Kidney (tissue), 22 donors: Measurements from ENCODE around the gene HBB. TPM values are rescaled to one million over a fixed set of nuclear protein-coding genes. Genes with fewer than 3 reads are reported as not detected.

Experiments used
- DNase-seq, 5 donors: peaks; one replicate each; pipeline ENCODE4 v3.0.0-alpha.2; 2013 to 2020
- FAIRE-seq: peaks from 2 replicates; lab custom pipeline; 2012; peaks lifted over from hg19 to GRCh38; lab: Jason Lieb, UNC
- H3K27ac ChIP-seq, 2 donors: one replicate each; pipeline ENCODE4 v1.7.0; 2013; ENCODE audit warnings: low read depth in 2 of 2, low read length in 2 of 2, inconsistent platforms in 1 of 2
- H3K27me3 ChIP-seq: one replicate; pipeline ENCODE4 v1.7.1; 2013; ENCODE audit warnings: low read length, inconsistent platforms; ENCODE audit not compliant: control insufficient read depth, insufficient read depth
- H3K36me3 ChIP-seq, 3 donors: one replicate each; pipeline versions ENCODE4 v1.7.0 to v1.7.1; 2013; ENCODE audit warnings: low read length in 3 of 3, control low read depth in 1 of 3, inconsistent platforms in 1 of 3; ENCODE audit not compliant: insufficient read depth in 3 of 3, control insufficient read depth in 2 of 3
- H3K4me1 ChIP-seq, 3 donors: one replicate each; pipeline versions ENCODE4 v1.7.0 to v1.7.1; 2013; ENCODE audit warnings: low read length in 3 of 3, inconsistent platforms in 1 of 3, low read depth in 1 of 3; ENCODE audit not compliant: control insufficient read depth in 2 of 3, insufficient read depth in 2 of 3
- H3K4me3 ChIP-seq, 3 donors: one replicate each; pipeline versions ENCODE4 v1.7.0 to v1.8.1; 2013; ENCODE audit warnings: low read length in 3 of 3, control low read depth in 1 of 3, inconsistent platforms in 1 of 3
- H3K9ac ChIP-seq, 3 donors: one replicate each; pipeline versions ENCODE4 v1.7.0 to v1.7.1; 2013; ENCODE audit warnings: low read length in 3 of 3, control low read depth in 1 of 3, inconsistent platforms in 1 of 3
- H3K9me3 ChIP-seq, 3 donors: one replicate each; pipeline versions ENCODE4 v1.7.0 to v1.7.1; 2013; ENCODE audit warnings: low read length in 3 of 3, control low read depth in 1 of 3, inconsistent platforms in 1 of 3; ENCODE audit not compliant: control insufficient read depth in 2 of 3, insufficient read depth in 1 of 3
- intact Hi-C: fragments of 100-400 bp; cut with DNase I; formaldehyde crosslinking; loops from one replicate; pipeline ENCODE4 v1.11.1; 2022
- long read RNA-seq, 10 donors: library from polyadenylated mRNA in 1 of 10; unstranded in 1 of 10; transcript quantifications; one replicate each; pipeline ENCODE4 v2.0.0 and lab custom pipeline, GENCODE V29; 2021 to 2026
- polyA plus RNA-seq: library from polyadenylated mRNA; stranded (reverse); fragments of 350-450 nt; fragmentation: Illumina TruSeq; extraction: RNeasy Lipid Tissue Mini Kit (QIAGEN cat#74804); gene quantifications from one replicate; pipeline ENCODE4 v1.2.3, GENCODE V29; 2014; ENCODE audit warnings: low read depth, low replicate concordance; ENCODE audit not compliant: insufficient read depth
- total RNA-seq: library from RNA; stranded (reverse); fragmentation: NEBNext Ultra II Directional; extraction: Animal tissue kit (Norgen Biotek cat#: 25700); gene quantifications from one replicate; pipeline ENCODE4 v1.2.1, GENCODE V29; 2021
- TF ChIP-seq, protein P1 (sequence below): IDR thresholded peaks from 3 replicates; pipeline ENCODE4 v1.5.1; 2012; ENCODE audit warnings: mild to moderate bottlenecking, moderate library complexity, borderline replicate concordance; ENCODE audit not compliant: insufficient read depth; ENCODE audit errors: extremely low read depth
- donor health status: control.
- donor health status: control.
- donor health status: control.
- donor health status: control.
- donor health status: control.
- donor health status: DM: yes; HTN: yes; CAD: no.
- donor health status: Normal renal cell carcinoma (clear cell type).

The HBB gene
- total RNA-seq = 59.9 TPM
- 10.9 TPM for polyA plus RNA-seq
- long read RNA-seq, donor 1, transcript HBB-203 (2 exons, 319 nt) = minor isoform, 17 of 73 reads
- long read RNA-seq, donor 1, transcript HBB-201 (3 exons, 628 nt) = major isoform, 55 of 73 reads
- long read RNA-seq, donor 1, partial matches to known transcripts = 0 of 73 reads
- long read RNA-seq, donor 1, other reads (novel, unspliced or antisense) = 0 of 73 reads
- long read RNA-seq, donor 2, transcript HBB-203 (2 exons, 319 nt) = minor isoform, 6 of 69 reads
- long read RNA-seq, donor 2, transcript HBB-201 (3 exons, 628 nt) = major isoform, 58 of 69 reads
- long read RNA-seq, donor 2, partial matches to known transcripts = 0 of 69 reads
- long read RNA-seq, donor 2, other reads (novel, unspliced or antisense) = 5 of 69 reads
- long read RNA-seq, donor 3, transcript HBB-203 (2 exons, 319 nt) = minor isoform, 9 of 81 reads
- long read RNA-seq, donor 3, transcript HBB-201 (3 exons, 628 nt) = major isoform, 71 of 81 reads
- long read RNA-seq, donor 3, partial matches to known transcripts = 0 of 81 reads
- long read RNA-seq, donor 3, other reads (novel, unspliced or antisense) = 0 of 81 reads
- long read RNA-seq, donor 4, transcript HBB-203 (2 exons, 319 nt) = minor isoform, 9 of 46 reads
- long read RNA-seq, donor 4, transcript HBB-201 (3 exons, 628 nt) = major isoform, 35 of 46 reads
- long read RNA-seq, donor 4, partial matches to known transcripts = 0 of 46 reads
- long read RNA-seq, donor 4, other reads (novel, unspliced or antisense) = 0 of 46 reads
- long read RNA-seq, donor 5, transcript HBB-201 (3 exons, 628 nt) = major isoform, 7 of 7 reads
- long read RNA-seq, donor 5, partial matches to known transcripts = 0 of 7 reads
- long read RNA-seq, donor 5, other reads (novel, unspliced or antisense) = 0 of 7 reads
- long read RNA-seq, donor 6, transcript HBB-201 (3 exons, 628 nt) = major isoform, 184 of 235 reads
- long read RNA-seq, donor 6, transcript HBB-203 (2 exons, 319 nt) = minor isoform, 48 of 235 reads
- long read RNA-seq, donor 6, partial matches to known transcripts = 0 of 235 reads
- long read RNA-seq, donor 6, other reads (novel, unspliced or antisense) = 0 of 235 reads
- long read RNA-seq, donor 7, partial matches to known transcripts = 2 of 3 reads
- long read RNA-seq, donor 7, other reads (novel, unspliced or antisense) = 0 of 3 reads
- long read RNA-seq, donor 8, transcript HBB-203 (2 exons, 319 nt) = minor isoform, 9 of 87 reads
- long read RNA-seq, donor 8, transcript HBB-201 (3 exons, 628 nt) = major isoform, 69 of 87 reads
- long read RNA-seq, donor 8, partial matches to known transcripts = 0 of 87 reads
- long read RNA-seq, donor 8, other reads (novel, unspliced or antisense) = 6 of 87 reads
- long read RNA-seq, donor 9, transcript HBB-201 (3 exons, 628 nt) = major isoform, 53 of 64 reads
- long read RNA-seq, donor 9, partial matches to known transcripts = 0 of 64 reads
- long read RNA-seq, donor 9, other reads (novel, unspliced or antisense) = 6 of 64 reads
- long read RNA-seq, donor 10, transcript HBB-203 (2 exons, 319 nt) = minor isoform, 7 of 34 reads
- long read RNA-seq, donor 10, transcript HBB-201 (3 exons, 628 nt) = major isoform, 27 of 34 reads
- long read RNA-seq, donor 10, partial matches to known transcripts = 0 of 34 reads
- long read RNA-seq, donor 10, other reads (novel, unspliced or antisense) = 0 of 34 reads

GRCh38 chr11:5226732-5227310, at the start of gene HBB:
HBB (minus strand) TSS chr11:5227071; CDS start chr11:5227021, 50 bp downstream.
- H3K4me1 ChIP-seq = no peaks in the 10 kb centered on the region
- no peak for DNase-seq
- no peaks in the 10 kb centered on the region for H3K27me3 ChIP-seq
- TF ChIP-seq, protein P1, sequence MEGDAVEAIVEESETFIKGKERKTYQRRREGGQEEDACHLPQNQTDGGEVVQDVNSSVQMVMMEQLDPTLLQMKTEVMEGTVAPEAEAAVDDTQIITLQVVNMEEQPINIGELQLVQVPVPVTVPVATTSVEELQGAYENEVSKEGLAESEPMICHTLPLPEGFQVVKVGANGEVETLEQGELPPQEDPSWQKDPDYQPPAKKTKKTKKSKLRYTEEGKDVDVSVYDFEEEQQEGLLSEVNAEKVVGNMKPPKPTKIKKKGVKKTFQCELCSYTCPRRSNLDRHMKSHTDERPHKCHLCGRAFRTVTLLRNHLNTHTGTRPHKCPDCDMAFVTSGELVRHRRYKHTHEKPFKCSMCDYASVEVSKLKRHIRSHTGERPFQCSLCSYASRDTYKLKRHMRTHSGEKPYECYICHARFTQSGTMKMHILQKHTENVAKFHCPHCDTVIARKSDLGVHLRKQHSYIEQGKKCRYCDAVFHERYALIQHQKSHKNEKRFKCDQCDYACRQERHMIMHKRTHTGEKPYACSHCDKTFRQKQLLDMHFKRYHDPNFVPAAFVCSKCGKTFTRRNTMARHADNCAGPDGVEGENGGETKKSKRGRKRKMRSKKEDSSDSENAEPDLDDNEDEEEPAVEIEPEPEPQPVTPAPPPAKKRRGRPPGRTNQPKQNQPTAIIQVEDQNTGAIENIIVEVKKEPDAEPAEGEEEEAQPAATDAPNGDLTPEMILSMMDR = no peak
- no peak within 1 kb of the TSS for H3K27ac ChIP-seq
- H3K36me3 ChIP-seq = no peaks in the 10 kb centered on the region
- FAIRE-seq = no peak
- no peak within 1 kb of the TSS for H3K4me3 ChIP-seq
- intact Hi-C loops = no loop called here
- no peaks in the 10 kb centered on the region for H3K9me3 ChIP-seq
- H3K9ac ChIP-seq = no peak within 1 kb of the TSS

GRCh38 chr11:5275369-5276110, 48.7 kb upstream of the HBB start:
- DNase-seq (no peak), FAIRE-seq (no peak)
- no peaks in the 10 kb centered on the region for H3K4me1 ChIP-seq
- no peak overlapping the region for H3K27ac ChIP-seq
- intact Hi-C loops = no loop called here
- no peaks in the 10 kb centered on the region for H3K27me3 ChIP-seq
- no peak overlapping the region for H3K4me3 ChIP-seq
- H3K9ac ChIP-seq = no peak overlapping the region
- H3K36me3 ChIP-seq = no peaks in the 10 kb centered on the region
- TF ChIP-seq, protein P1 = no peak
- H3K9me3 ChIP-seq = no peaks in the 10 kb centered on the region
